ENCODE results near the gene BAAT.

- TF ChIP-seq CTCF (IDR thresholded peaks at IDR 0.05; ENCODE audit: insufficient read depth, low read length, poor library complexity, severe bottlenecking) (no peak), EZH2phosphoT487 (conservative IDR thresholded peaks at IDR 0.05; ENCODE audit: low read length) (no peak)
Measured at GRCh38 chr9:101362450-101362849, 22.4 kb downstream of the BAAT start.

Data from SU-DHL-6 (cell line).